ENCODE results near the gene ACOT12.

Gene ACOT12

GRCh38 chr5:81288021-81288433 lies 105.9 kb downstream of the ACOT12 start:
- no peak for DNase-seq (ENCODE audit: low read depth)

GRCh38 chr5:81286059-81286617 lies 107.8 kb downstream of the ACOT12 start:
- DNase-seq (ENCODE audit: low read depth), result no peak

- no peak for DNase-seq (ENCODE audit: low read depth)
Observed at GRCh38 chr5:81283976-81284375, 110.0 kb downstream of the ACOT12 start.

Data from HS-27A (cell line).